Medulla oblongata (tissue), 1 donor: ENCODE data around the gene RGS3.

Source experiments
- DNase-seq: peaks from one replicate; pipeline ENCODE4 v3.0.0-alpha.2; 2015; ENCODE audit errors: extremely low spot score

RGS3 gene

GRCh38 chr9:113570749-113571711 lies 107.5 kb downstream of the RGS3 start:
- DNase-seq, result no peak

GRCh38 chr9:113572076-113572861 lies 108.7 kb downstream of the RGS3 start:
- DNase-seq, result no peak

- no peak for DNase-seq
Observed at GRCh38 chr9:113573046-113573958, 109.8 kb downstream of the RGS3 start.

- DNase-seq, result no peak
Observed at GRCh38 chr9:113573959-113574352, 110.4 kb downstream of the RGS3 start.

GRCh38 chr9:113574441-113575262 lies 111.1 kb downstream of the RGS3 start:
- no peak for DNase-seq

GRCh38 chr9:113577525-113578261 lies 114.2 kb downstream of the RGS3 start:
- no peak for DNase-seq

GRCh38 chr9:113578279-113578865 lies 114.8 kb downstream of the RGS3 start:
- DNase-seq, result no peak

- DNase-seq, result peak; percentile 40
Observed at GRCh38 chr9:113578882-113579282, 115.4 kb downstream of the RGS3 start.

GRCh38 chr9:113579283-113580040 lies 115.9 kb downstream of the RGS3 start:
- DNase-seq, result peak; percentile 59

GRCh38 chr9:113580041-113580953 lies 116.8 kb downstream of the RGS3 start:
- DNase-seq, result peak; percentile 83

- DNase-seq, result no peak
Observed at GRCh38 chr9:113580954-113581311, 117.4 kb downstream of the RGS3 start.

GRCh38 chr9:113581865-113582697 lies 118.6 kb downstream of the RGS3 start:
- DNase-seq, result peak; percentile 87

GRCh38 chr9:113582698-113583200 lies 119.2 kb downstream of the RGS3 start:
- DNase-seq, result no peak

GRCh38 chr9:113583511-113584427 lies 120.2 kb downstream of the RGS3 start:
- no peak for DNase-seq

GRCh38 chr9:113584428-113585084 lies 121.0 kb downstream of the RGS3 start:
- no peak for DNase-seq
